CD4-positive, alpha-beta T cell treated with Interleukin-4 for 1 hour (primary cell): Measurements from ENCODE around the gene PANK3.
"Not testable (repeated sequence)": the region's sequence is repeated elsewhere in the genome, so short reads cannot be mapped to it uniquely, and the experiment has no call there.

ENCODE experiments used
- DNase-seq, 2 donors: peaks; one replicate each; pipeline ENCODE4 v3.0.0-alpha.2; 2020 to 2022

PANK3 gene

GRCh38 chr5:168549554-168549953 lies 29.6 kb downstream of the PANK3 start:
- DNase-seq, result no peak

- no peak for DNase-seq
These were observed 42.0 kb downstream of the PANK3 start for GRCh38 chr5:168537176-168537575.

GRCh38 chr5:168534351-168534750 lies 44.8 kb downstream of the PANK3 start:
- not testable (repeated sequence) for DNase-seq

GRCh38 chr5:168531987-168532864 lies 46.9 kb downstream of the PANK3 start:
- no peak for DNase-seq

DNA sequence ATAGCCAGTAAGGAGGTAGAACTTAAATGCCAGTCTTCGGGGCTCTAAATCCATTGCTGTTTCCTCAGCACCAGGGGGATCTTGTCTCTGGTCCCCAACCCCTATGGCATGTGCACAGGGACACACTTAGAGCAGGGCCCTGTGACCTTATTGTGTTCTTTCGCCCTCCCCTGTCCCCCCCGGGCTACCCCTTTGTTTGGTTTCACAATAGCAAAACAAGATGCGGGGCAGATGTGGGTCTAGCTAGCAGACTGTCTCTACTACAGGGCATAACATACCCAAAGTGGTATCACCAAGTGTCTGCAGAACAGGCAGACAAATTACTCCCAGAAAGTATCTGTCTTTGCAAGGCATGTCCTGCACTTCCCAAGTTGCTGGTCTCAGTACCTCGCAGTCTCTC lies 48.0 kb downstream of the PANK3 start:
- no peak for DNase-seq

- no peak for DNase-seq
These were observed 48.5 kb downstream of the PANK3 start for GRCh38 chr5:168530621-168531150.

- no peak for DNase-seq
These were observed 49.6 kb downstream of the PANK3 start for GRCh38 chr5:168529374-168530234.

- no peak for DNase-seq
These were observed 50.4 kb downstream of the PANK3 start, which contains the start of gene FBLL1 for GRCh38 chr5:168528521-168529373. FBLL1 (plus strand) TSS chr5:168529305; CDS start chr5:168529505, 200 bp downstream.

DNA sequence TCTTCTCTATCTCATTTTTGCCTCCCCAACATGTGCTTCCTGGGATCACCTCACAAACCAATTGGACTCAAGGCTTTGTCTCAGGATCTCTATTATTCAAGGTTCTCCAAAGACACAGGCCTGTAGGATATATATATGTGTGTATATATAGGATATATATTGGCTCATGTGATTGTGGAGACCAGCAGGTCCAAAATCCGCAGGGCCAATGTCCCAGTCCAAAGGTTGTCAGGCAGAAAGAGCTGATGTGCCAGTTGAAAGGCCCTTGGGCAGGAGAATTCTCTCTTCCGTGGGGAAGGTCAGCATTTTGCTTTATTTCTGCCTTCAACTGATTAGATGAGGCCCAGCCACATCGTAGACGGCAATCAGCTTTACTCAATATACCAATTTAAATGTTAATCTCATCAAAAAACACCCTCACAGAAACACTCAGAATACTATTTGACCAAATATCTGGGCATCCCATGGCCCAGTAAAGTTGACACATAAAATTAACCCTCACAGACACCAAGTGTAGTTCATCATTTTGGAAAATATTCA lies 51.3 kb downstream of the PANK3 start:
- DNase-seq, result no peak

DNA sequence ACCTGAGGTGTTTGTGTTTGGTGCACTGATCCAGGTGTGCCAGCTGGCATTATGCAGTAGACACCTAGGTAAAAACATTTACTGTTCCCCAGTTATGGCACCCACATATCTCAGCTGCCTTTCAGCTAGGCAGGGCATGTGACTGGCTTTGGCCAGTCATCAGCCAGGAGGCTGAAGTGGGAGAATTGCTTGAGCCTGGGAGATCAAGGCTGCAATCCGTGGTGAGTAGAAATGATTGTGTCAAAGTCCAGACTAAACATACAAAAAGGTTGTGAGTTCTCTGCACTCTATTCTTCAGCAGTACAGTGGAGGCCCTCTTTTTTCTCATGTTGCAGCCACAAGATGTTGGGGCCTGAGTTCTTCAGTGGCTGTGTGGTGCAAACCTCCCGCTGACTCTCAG lies 53.3 kb downstream of the PANK3 start:
- DNase-seq, result no peak

DNA sequence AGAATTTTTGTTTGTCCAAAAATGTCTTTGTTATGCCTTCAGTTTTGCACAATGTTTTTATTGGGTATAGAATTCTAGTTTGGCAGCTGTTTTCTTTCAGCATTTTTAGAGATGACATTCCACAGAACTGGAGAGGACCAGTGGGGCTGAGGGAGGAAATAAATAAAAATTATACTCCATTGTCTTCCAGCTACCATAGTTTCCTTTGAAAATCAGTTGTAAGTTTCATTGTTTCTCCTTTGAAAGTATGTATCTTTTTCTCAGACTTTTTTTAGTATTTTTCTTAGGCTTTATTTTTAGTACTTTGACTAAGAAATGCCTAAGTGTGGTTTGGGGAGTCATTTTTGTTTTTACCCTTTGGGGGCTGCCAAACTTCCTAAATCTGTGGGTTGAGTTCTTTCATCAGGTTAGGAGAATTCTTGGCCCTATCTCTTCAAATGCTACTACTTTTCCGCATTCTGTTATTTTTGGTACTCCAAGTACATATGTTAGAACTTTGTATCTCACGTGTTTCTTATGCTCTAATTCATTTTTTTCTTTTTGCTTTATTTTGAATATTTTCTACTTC lies 65.2 kb downstream of the PANK3 start:
- DNase-seq, result no peak

GRCh38 chr5:168502563-168503237 lies 76.5 kb downstream of the PANK3 start:
- no peak for DNase-seq
